LNCaP clone FGC (cell line): ENCODE measurements around the gene CPSF6.

Source experiments
- DNase-seq: peaks from one replicate; pipeline ENCODE4 v3.0.0-alpha.2; 2011; ENCODE audit warnings: low read depth
- H3K4me3 ChIP-seq: 2 replicates; pipeline ENCODE4 v1.5.1; 2011; ENCODE audit warnings: mild to moderate bottlenecking, low read depth, low read length, control low read depth
- TF ChIP-seq, protein P1 (sequence below): IDR thresholded peaks from 2 replicates; pipeline ENCODE4 v1.5.1; 2012; ENCODE audit warnings: mild to moderate bottlenecking; ENCODE audit not compliant: control insufficient read depth, insufficient read depth; ENCODE audit errors: extremely low read depth

CPSF6 gene

DNA sequence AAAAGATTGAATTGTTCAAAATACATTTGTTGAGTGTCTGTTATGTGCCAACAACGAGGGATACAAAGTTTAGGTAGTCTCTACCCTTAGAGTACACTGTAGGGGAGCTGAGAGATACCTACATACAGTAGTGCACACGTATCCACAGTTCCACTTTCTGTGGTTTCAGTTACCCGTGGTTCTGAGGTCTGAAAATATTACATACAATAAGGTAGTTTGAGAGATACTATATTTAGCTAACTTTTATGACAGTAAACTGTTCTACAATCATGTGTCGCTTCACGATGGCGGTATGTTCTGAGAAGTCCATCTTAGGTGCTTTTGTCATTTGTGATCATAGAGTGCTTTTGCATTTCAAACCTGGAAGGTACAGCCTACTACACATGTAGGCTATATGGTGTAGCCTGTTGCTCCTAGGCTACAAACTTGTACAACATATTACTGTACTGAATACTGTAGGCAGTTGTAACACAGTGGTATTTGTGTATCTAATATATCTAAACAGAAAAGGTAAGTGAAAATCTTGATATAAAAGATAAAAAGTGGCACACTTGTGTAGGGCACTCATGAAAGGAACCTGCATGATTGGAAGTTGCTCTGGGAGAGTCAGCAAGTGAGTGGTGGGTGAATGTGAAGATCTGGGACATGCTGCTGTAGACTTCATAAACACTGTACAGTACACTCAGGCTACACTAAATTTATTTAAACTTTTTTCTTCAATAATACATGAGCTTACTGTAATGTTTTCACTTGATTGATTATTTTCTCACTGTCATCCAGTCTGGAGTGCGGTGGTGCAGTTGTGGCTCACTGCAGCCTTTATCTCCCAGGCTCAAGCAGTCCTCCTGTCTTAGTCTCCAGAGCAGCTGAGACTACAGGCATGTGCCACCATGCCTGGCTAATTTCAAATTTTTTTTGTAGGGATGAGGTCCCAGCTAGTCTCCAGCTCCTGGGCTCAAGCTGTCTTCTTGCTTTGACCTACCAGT is 4.0 kb downstream of the CPSF6 start:
- DNase-seq: no peak
- TF ChIP-seq, protein P1, sequence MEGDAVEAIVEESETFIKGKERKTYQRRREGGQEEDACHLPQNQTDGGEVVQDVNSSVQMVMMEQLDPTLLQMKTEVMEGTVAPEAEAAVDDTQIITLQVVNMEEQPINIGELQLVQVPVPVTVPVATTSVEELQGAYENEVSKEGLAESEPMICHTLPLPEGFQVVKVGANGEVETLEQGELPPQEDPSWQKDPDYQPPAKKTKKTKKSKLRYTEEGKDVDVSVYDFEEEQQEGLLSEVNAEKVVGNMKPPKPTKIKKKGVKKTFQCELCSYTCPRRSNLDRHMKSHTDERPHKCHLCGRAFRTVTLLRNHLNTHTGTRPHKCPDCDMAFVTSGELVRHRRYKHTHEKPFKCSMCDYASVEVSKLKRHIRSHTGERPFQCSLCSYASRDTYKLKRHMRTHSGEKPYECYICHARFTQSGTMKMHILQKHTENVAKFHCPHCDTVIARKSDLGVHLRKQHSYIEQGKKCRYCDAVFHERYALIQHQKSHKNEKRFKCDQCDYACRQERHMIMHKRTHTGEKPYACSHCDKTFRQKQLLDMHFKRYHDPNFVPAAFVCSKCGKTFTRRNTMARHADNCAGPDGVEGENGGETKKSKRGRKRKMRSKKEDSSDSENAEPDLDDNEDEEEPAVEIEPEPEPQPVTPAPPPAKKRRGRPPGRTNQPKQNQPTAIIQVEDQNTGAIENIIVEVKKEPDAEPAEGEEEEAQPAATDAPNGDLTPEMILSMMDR: no peak
- H3K4me3 ChIP-seq: no peak overlapping the region

DNA sequence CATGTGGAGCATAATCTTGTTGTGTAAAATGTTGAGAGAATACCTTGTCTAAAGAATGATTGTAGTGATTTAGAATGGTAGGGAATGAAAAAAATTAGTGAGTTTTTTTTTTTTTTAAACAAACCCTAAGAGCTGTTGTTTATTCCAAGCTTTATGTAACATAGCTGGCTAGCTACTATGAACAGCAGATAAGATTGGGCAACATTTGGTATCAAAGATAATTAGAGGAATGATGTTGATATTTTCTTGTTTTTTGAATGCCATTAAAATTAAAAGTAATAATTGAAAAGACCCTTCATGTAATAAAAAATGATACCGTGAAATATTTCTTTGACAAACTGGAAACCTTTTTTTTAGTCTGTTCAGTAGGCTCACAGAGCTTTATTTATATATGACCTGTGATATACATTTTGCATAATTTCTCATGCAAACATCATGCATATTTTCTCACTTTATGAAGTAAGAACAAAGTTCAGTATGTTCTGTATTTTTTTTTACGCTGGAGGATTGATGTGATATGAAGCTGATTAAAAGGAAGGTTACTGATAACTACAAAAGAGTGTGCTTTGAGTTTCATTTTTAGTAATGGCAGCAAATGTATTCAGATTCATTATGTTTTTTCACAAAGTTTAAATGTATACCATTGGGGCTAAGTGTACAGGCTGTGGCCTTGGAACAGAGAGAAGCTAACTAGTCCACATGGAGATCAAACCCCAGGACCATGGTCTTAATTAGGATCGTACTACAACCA is 8.1 kb downstream of the CPSF6 start:
- no peak for DNase-seq
- TF ChIP-seq, protein P1: no peak
- H3K4me3 ChIP-seq: peak overlapping the region; percentile 30

DNA sequence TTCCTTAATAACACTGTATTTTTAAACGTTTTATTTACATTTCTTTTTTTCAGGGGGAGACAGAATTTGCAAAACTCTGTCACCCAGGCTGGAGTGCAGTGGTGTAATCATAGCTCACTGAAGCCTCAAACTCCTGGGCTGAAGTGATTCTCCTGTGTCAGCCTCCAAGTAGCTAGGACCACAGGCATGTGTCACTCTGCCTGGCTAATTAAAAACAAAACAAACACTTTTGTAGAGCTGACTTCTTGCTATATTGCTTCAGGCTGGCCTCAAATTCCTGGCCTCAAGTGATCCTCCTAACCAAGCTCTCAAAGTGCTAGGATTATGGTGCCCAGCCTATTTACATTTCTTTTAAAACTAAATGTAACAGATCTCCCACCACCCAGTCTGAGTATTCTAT is 12.7 kb downstream of the CPSF6 start:
- no peak for DNase-seq
- TF ChIP-seq, protein P1: no peak
- no peak overlapping the region for H3K4me3 ChIP-seq

DNA sequence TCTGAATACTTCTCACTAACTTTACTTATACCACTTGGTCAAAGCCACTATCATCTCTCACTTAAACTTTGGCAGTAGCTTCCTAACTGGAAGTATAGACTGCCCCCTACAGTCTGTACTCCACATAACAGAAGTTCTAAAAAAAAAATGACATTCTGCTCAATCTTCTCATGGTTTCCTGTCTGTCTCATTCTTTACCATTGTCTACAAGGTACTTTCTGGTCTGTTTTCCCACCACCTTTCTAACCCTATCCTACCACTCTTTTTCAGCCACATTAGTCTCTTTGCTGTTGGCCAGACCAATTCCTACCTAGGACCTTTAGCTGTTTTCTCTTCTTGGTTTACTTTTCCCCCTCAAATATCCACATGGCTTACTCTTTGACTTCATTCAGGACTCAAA is 14.7 kb downstream of the CPSF6 start:
- H3K4me3 ChIP-seq: no peak overlapping the region
- TF ChIP-seq, protein P1: peak; percentile 25; the same call in 1 of the 2 replicates
- no peak for DNase-seq

DNA sequence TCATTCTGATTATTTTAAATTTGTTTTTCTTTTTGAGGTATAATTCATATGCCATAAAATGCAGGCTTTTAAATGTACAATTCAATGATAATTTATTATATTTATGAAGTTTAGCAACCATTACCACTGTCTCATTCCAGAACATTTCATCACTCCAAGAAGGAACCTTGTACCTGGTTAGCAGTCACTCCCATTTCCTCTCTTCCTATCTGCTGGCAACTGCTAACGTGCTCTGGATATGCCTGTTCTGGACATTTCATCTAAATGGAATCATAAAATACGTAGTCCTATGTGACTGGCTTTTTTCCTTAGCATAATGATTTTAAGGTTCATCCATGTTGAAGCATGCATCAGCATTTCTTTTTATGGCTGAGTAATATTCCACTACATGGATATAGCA is 15.5 kb downstream of the CPSF6 start:
- TF ChIP-seq, protein P1: no peak
- no peak overlapping the region for H3K4me3 ChIP-seq
- DNase-seq: no peak

DNA sequence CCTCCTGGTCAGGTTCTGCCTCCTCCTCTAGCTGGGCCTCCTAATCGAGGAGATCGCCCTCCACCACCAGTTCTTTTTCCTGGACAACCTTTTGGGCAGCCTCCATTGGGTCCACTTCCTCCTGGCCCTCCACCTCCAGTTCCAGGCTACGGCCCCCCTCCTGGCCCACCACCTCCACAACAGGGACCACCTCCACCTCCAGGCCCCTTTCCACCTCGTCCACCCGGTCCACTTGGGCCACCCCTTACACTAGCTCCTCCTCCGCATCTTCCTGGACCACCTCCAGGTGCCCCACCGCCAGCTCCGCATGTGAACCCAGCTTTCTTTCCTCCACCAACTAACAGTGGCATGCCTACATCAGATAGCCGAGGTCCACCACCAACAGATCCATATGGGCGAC is 19.3 kb downstream of the CPSF6 start:
- no peak overlapping the region for H3K4me3 ChIP-seq
- TF ChIP-seq, protein P1: no peak
- DNase-seq: no peak
